HL-60 (cell line): ENCODE measurements around the gene MR1.

Source experiments
- DNase-seq, 2 experiments: peaks; one replicate each; pipeline ENCODE4 v3.0.0-alpha.2; 2010 to 2020; ENCODE audit warnings: low read depth in 1 of 2, low spot score in 1 of 2
- H3K27ac ChIP-seq: fragments of 250-450 bp; sonication (Bioruptor Pico); replicated peaks from 2 replicates; pipeline ENCODE4 v1.5.1; 2020; ENCODE audit warnings: mild to moderate bottlenecking, moderate library complexity
- H3K27me3 ChIP-seq: fragments of 250-450 bp; sonication (Bioruptor Pico); 2 replicates; pipeline ENCODE4 v1.5.1; 2021; ENCODE audit warnings: mild to moderate bottlenecking, moderate library complexity; ENCODE audit not compliant: insufficient read depth, poor library complexity, severe bottlenecking
- H3K4me3 ChIP-seq: replicated peaks from 2 replicates; pipeline ENCODE4 v1.5.1; 2011; ENCODE audit warnings: mild to moderate bottlenecking, control low read depth, low read length; ENCODE audit not compliant: insufficient read depth
- GABPA ChIP-seq: IDR thresholded peaks from 2 replicates; pipeline ENCODE4 v1.6.1; 2012; ENCODE audit warnings: low read depth
- POLR2AphosphoS5 ChIP-seq: IDR thresholded peaks from 2 replicates; pipeline ENCODE4 v1.6.1; 2012; ENCODE audit warnings: low read depth
- SPI1 ChIP-seq: IDR thresholded peaks from 2 replicates; pipeline ENCODE4 v1.6.1; 2012; ENCODE audit warnings: low read depth, mild to moderate bottlenecking, borderline replicate concordance
- TF ChIP-seq, protein P1 (sequence below): IDR thresholded peaks from 2 replicates; pipeline ENCODE4 v1.6.1; 2012; ENCODE audit warnings: low read depth; ENCODE audit not compliant: insufficient replicate concordance
- TF ChIP-seq, protein P2 (sequence below): IDR thresholded peaks from one replicate; pipeline ENCODE4 v1.5.1; 2011; ENCODE audit warnings: low read length, control low read depth, inconsistent platforms; ENCODE audit not compliant: insufficient read depth

Gene MR1

DNA sequence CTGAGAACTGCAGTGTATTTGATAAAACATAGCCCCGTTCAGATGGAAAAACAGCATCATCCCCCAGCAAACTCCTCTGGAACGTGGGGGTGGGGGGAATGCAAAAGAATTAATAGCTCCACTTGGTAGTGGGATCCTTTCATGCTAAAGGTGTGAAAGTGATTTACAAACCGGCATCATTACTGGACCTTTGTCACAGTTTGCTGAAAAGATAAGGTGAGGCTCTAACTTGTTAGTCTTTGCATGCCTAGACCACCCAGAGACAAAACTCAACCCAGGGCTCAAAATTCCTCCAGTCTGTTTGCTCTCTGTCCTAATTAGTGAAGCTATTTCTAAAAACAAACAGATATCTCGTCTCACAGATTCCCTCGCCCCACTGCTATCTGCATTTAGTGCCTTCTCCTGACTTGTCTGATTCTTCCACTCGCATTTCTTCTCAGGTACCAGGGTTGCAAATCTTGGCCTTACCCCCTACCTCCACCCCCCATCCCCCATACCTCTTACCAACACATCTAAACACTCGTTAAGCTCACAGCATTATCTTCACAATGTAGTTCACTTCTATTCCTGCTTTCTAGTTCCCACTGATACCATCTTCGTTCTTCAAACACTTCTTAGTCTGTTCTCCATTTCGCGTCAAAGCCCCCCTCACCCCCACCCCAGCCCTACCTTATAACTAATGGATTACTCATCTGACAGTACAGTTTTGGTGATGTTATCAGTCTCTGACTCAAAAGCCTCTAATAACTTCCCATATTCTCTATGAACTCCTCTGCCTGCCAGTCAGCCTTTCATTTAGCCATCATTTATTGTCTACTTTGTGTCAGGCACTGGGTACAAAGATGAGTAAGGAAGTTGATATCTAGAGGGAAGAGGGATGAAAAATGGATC lies 66.5 kb downstream of the MR1 start:
- no peaks in the 10 kb centered on the region for H3K27me3 ChIP-seq
- DNase-seq = no peak
- no peak for TF ChIP-seq GABPA
- no peak for TF ChIP-seq SPI1
- TF ChIP-seq POLR2AphosphoS5 = no peak
- TF ChIP-seq, protein P1, sequence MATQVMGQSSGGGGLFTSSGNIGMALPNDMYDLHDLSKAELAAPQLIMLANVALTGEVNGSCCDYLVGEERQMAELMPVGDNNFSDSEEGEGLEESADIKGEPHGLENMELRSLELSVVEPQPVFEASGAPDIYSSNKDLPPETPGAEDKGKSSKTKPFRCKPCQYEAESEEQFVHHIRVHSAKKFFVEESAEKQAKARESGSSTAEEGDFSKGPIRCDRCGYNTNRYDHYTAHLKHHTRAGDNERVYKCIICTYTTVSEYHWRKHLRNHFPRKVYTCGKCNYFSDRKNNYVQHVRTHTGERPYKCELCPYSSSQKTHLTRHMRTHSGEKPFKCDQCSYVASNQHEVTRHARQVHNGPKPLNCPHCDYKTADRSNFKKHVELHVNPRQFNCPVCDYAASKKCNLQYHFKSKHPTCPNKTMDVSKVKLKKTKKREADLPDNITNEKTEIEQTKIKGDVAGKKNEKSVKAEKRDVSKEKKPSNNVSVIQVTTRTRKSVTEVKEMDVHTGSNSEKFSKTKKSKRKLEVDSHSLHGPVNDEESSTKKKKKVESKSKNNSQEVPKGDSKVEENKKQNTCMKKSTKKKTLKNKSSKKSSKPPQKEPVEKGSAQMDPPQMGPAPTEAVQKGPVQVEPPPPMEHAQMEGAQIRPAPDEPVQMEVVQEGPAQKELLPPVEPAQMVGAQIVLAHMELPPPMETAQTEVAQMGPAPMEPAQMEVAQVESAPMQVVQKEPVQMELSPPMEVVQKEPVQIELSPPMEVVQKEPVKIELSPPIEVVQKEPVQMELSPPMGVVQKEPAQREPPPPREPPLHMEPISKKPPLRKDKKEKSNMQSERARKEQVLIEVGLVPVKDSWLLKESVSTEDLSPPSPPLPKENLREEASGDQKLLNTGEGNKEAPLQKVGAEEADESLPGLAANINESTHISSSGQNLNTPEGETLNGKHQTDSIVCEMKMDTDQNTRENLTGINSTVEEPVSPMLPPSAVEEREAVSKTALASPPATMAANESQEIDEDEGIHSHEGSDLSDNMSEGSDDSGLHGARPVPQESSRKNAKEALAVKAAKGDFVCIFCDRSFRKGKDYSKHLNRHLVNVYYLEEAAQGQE = no peak
- TF ChIP-seq, protein P2, sequence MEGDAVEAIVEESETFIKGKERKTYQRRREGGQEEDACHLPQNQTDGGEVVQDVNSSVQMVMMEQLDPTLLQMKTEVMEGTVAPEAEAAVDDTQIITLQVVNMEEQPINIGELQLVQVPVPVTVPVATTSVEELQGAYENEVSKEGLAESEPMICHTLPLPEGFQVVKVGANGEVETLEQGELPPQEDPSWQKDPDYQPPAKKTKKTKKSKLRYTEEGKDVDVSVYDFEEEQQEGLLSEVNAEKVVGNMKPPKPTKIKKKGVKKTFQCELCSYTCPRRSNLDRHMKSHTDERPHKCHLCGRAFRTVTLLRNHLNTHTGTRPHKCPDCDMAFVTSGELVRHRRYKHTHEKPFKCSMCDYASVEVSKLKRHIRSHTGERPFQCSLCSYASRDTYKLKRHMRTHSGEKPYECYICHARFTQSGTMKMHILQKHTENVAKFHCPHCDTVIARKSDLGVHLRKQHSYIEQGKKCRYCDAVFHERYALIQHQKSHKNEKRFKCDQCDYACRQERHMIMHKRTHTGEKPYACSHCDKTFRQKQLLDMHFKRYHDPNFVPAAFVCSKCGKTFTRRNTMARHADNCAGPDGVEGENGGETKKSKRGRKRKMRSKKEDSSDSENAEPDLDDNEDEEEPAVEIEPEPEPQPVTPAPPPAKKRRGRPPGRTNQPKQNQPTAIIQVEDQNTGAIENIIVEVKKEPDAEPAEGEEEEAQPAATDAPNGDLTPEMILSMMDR = no peak
- no peak overlapping the region for H3K4me3 ChIP-seq
- no peak overlapping the region for H3K27ac ChIP-seq

DNA sequence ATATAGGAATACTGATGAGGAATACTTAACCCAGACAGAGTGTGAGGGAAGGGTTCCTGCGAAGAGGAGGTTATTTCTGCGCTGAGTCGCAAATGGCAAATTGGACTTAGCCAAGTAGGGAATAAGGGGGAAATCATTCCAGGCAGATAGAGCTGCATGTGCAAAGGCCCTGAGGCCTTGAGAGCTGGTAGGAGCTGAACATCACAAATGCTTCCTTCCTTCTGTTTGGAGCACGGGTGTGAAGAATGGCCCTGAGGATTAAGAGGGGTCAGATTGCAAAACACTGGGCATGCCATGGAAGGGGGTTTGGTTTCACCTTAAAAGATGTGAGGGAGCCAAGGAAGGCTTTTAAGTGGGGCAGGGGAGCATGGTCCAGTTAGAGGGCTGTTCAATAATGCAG lies 67.2 kb downstream of the MR1 start:
- no peak overlapping the region for H3K27ac ChIP-seq
- no peak overlapping the region for H3K4me3 ChIP-seq
- TF ChIP-seq, protein P1 = no peak
- TF ChIP-seq, protein P2 = no peak
- TF ChIP-seq GABPA = no peak
- no peak for TF ChIP-seq SPI1
- TF ChIP-seq POLR2AphosphoS5 = no peak
- H3K27me3 ChIP-seq = peaks cover 2% of the 10 kb centered on the region
- DNase-seq = no peak

DNA sequence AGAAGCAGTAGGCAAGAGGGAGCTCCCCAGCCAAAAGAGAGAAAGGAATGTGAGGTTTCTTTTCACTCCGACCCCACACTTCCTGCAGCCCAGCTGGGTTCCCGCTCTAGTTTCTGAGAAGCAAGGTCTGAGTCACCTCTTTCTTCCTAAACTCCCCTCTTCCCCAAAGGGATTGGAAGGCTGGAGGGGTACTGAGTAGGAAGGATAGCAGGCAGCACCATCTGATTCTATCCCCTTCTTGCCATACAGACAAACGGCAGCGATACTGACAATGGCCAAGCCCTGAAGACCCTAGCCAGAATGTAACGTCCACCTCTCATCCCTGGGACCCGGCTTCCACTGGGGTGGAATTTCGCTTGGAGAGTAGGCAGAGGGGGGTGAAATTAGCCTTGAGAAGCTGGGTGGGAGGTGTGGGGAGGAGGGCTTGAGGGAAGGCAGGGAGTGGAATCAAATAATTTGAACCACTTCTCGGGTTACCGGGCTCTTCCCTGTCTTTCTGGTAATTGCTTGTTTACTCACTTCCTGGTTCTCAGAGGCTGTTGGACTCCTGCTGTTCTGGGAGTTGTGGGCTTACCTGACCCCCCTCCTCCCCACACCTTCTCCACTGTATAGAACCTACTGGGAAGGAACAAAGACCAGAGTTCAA lies 67.9 kb downstream of the MR1 start:
- TF ChIP-seq GABPA = no peak
- TF ChIP-seq, protein P1 = no peak
- no peak for TF ChIP-seq SPI1
- TF ChIP-seq POLR2AphosphoS5 = no peak
- TF ChIP-seq, protein P2 = no peak
- H3K27me3 ChIP-seq = peaks cover 9% of the 10 kb centered on the region
- no peak for DNase-seq
- no peak overlapping the region for H3K4me3 ChIP-seq
- no peak overlapping the region for H3K27ac ChIP-seq
